ENCODE measurements around the gene SLC29A4. TPM values are rescaled to one million over a fixed set of nuclear protein-coding genes. Genes with fewer than 3 reads are reported as not detected.
"Not testable (repeated sequence)": the region's sequence is repeated elsewhere in the genome, so short reads cannot be mapped to it uniquely, and the experiment has no call there.

SLC29A4 gene
- total RNA-seq, 2 experiments from 2014 or later = 0.06 to 0.67 TPM

DNA sequence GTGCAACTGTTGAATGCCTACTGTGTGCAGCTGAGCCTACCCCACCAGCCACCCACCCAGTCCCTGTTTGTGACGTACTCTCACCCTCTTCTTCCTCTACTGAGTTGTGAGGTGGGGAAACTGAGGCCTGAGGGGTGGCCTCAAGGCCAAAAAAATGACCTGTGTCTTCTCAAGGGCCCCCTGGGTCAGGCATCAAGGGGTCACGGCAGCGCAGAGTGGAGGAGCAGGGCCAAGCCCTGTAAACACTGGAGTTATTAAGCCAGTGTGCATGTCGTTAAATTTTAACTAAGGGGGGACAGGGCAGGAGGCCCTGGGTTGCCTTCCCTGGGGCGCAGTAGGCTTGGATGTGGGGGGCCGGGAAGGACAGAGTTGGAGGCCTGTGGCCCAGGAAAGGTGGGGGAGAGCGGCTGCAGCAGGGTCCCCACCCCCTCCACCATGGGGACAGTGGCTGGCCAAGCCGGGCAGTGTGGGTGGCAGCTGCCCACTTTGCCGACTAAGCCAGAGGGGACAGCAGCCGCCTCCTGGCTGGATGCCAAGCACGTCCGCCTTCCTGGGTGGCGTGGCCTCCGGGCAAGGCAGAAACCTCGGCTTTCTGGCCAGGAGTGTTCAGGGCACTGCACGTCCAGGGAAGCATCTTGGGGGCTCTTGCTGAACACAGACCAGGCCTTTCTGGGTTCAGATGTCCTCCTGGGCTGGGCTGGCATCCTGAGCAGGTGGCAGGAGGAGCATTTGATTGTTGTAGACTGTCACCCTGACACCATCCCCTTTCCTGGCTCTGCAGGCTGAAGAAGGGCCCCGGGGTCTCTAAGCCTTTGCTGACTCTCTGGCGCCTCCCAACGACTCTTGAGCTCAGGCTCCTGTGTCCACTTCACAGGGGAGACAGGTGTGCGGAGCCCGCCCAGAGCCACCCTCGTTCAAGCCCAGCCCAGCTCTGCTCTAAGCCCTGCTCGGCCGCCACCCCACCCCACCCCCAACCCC lies 1.9 kb downstream of the SLC29A4 start:
- intact Hi-C loops (cut with micrococcal nuclease; ENCODE audit: unreplicated experiment) = loop anchor here (1.0 to 2.0 kb wide), 2 partner anchors 44 to 144 kb away; no protein-coding TSS in a partner anchor
- no peak for TF ChIP-seq EZH2phosphoT487 (IDR thresholded peaks at IDR 0.05; ENCODE audit: borderline replicate concordance, low read depth, low read length)
- TF ChIP-seq, protein P1, sequence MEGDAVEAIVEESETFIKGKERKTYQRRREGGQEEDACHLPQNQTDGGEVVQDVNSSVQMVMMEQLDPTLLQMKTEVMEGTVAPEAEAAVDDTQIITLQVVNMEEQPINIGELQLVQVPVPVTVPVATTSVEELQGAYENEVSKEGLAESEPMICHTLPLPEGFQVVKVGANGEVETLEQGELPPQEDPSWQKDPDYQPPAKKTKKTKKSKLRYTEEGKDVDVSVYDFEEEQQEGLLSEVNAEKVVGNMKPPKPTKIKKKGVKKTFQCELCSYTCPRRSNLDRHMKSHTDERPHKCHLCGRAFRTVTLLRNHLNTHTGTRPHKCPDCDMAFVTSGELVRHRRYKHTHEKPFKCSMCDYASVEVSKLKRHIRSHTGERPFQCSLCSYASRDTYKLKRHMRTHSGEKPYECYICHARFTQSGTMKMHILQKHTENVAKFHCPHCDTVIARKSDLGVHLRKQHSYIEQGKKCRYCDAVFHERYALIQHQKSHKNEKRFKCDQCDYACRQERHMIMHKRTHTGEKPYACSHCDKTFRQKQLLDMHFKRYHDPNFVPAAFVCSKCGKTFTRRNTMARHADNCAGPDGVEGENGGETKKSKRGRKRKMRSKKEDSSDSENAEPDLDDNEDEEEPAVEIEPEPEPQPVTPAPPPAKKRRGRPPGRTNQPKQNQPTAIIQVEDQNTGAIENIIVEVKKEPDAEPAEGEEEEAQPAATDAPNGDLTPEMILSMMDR (conservative IDR thresholded peaks at IDR 0.05; ENCODE audit: low read length) = peak; percentile 70
- no peaks in the 10 kb centered on the region for H3K9me2 ChIP-seq (ENCODE audit: insufficient read depth, low read length)
- no peaks in the 10 kb centered on the region for H3K79me2 ChIP-seq (ENCODE audit: insufficient read depth, low read depth, low read length)
- H3K27ac ChIP-seq (ENCODE audit: low read depth, low read length, poor library complexity, severe bottlenecking) = no peak overlapping the region
- no peak overlapping the region for H2AFZ ChIP-seq (ENCODE audit: low read length)
- H3K4me1 ChIP-seq (ENCODE audit: insufficient read depth, low read length, poor library complexity, severe bottlenecking) = no peaks in the 10 kb centered on the region
- BruUV-seq (replicated peaks) = no TSS peak
- no peaks in the 10 kb centered on the region for H3K36me3 ChIP-seq (ENCODE audit: insufficient read depth, low read length)
- no peak overlapping the region for H3K4me2 ChIP-seq (ENCODE audit: low read length)
- ChIA-PET POLR2A (no interaction called here), CTCF (ENCODE audit: unreplicated experiment) (interaction anchor here (1.0 kb wide), 1 partner anchor 45 kb away, joined by 4 read pairs; no protein-coding TSS in a partner anchor)
- H3K4me3 ChIP-seq (ENCODE audit: low read depth, low read length, poor library complexity, severe bottlenecking) = no peak overlapping the region
- no peaks in the 10 kb centered on the region for H4K20me1 ChIP-seq (ENCODE audit: insufficient read depth, low read length)
- no peaks in the 10 kb centered on the region for H3K9me3 ChIP-seq (ENCODE audit: low read length)
- peak; percentile 72 for DNase-seq (ENCODE audit: low spot score)

DNA sequence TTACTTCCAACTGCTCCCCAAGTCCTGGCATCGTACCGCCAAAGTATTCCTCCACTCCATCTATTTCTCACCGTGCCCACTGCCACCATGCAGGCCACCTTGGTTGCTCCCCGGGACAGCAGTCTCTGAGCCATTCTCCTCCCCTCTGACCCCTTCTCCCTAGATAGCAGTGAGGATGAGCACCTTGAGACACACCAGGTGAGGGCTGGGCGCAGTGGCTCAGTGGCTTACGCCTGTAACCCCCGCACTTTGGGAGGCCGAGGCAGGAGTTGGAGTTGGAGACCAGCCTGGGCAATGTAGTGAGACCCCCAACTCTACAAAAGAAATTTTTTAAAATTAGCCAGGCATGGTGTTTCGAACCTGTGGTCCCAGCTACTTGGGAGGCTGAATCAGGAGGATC lies 4.2 kb downstream of the SLC29A4 start:
- intact Hi-C loops (cut with micrococcal nuclease; ENCODE audit: unreplicated experiment) = no loop called here
- ChIA-PET POLR2A (interaction anchor here (0.7 kb wide), 1 partner anchor 90 kb away, joined by 3 read pairs; no protein-coding TSS in a partner anchor), CTCF (ENCODE audit: unreplicated experiment) (no interaction called here)
- Histone ChIP-seq H3K4me3 (ENCODE audit: low read depth, low read length, poor library complexity, severe bottlenecking) (no peak overlapping the region), H3K9me3 (ENCODE audit: low read length) (no peaks in the 10 kb centered on the region), H2AFZ (ENCODE audit: low read length) (no peak overlapping the region), H3K27ac (ENCODE audit: low read depth, low read length, poor library complexity, severe bottlenecking) (no peak overlapping the region), H3K4me2 (ENCODE audit: low read length) (no peak overlapping the region), H3K36me3 (ENCODE audit: insufficient read depth, low read length) (no peaks in the 10 kb centered on the region), H3K4me1 (ENCODE audit: insufficient read depth, low read length, poor library complexity, severe bottlenecking) (no peaks in the 10 kb centered on the region), H4K20me1 (ENCODE audit: insufficient read depth, low read length) (no peaks in the 10 kb centered on the region), H3K9me2 (ENCODE audit: insufficient read depth, low read length) (no peaks in the 10 kb centered on the region), H3K79me2 (ENCODE audit: insufficient read depth, low read depth, low read length) (no peaks in the 10 kb centered on the region)
- BruUV-seq (replicated peaks) = no TSS peak
- TF ChIP-seq, protein P1 (conservative IDR thresholded peaks at IDR 0.05; ENCODE audit: low read length) = no peak
- no peak for TF ChIP-seq EZH2phosphoT487 (IDR thresholded peaks at IDR 0.05; ENCODE audit: borderline replicate concordance, low read depth, low read length)
- DNase-seq (ENCODE audit: low spot score) = no peak

DNA sequence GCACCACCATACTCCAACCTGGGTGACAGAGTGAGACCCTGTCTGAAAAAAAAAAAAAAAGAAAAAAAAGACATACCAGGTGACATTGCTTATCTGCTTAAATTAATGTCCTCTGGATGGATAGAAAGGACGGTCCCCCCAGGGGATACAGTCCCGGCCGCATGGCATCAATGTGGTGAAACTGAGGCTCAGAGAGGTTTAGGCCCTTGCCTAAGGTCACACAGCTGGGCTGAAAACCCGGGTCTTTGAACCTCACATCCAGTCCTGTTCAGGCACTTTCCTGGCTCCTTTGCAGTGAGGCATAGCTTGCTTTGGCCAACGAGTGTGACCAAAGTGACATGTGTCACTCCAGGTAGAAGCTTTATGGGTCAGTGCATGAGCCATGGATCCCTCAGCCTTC lies 4.6 kb downstream of the SLC29A4 start:
- H2AFZ ChIP-seq (ENCODE audit: low read length); intact Hi-C loops (cut with micrococcal nuclease; ENCODE audit: unreplicated experiment); H3K79me2 ChIP-seq (ENCODE audit: insufficient read depth, low read depth, low read length); H4K20me1 ChIP-seq (ENCODE audit: insufficient read depth, low read length); H3K27ac ChIP-seq (ENCODE audit: low read depth, low read length, poor library complexity, severe bottlenecking); BruUV-seq (replicated peaks); H3K4me2 ChIP-seq (ENCODE audit: low read length); H3K4me3 ChIP-seq (ENCODE audit: low read depth, low read length, poor library complexity, severe bottlenecking); H3K4me1 ChIP-seq (ENCODE audit: insufficient read depth, low read length, poor library complexity, severe bottlenecking); H3K36me3 ChIP-seq (ENCODE audit: insufficient read depth, low read length); CTCF ChIA-PET (ENCODE audit: unreplicated experiment); DNase-seq (ENCODE audit: low spot score); H3K9me3 ChIP-seq (ENCODE audit: low read length); H3K9me2 ChIP-seq (ENCODE audit: insufficient read depth, low read length): not testable (repeated sequence)
- POLR2A ChIA-PET = interaction anchor here (0.7 kb wide), 1 partner anchor 90 kb away, joined by 3 read pairs; no protein-coding TSS in a partner anchor

All from OCI-LY7 (cell line).